Liver (tissue), 9 donors: ENCODE data around the gene ZNF518B. TPM values are rescaled to one million over a fixed set of nuclear protein-coding genes. Genes with fewer than 3 reads are reported as not detected.

ENCODE experiments used
- DNase-seq: peaks from one replicate; pipeline ENCODE4 v3.0.0-alpha.2; 2017; ENCODE audit warnings: low spot score
- H3K27ac ChIP-seq, 2 donors: one replicate each; pipeline ENCODE4 v1.7.0; 2013; ENCODE audit warnings: inconsistent platforms in 2 of 2, low read length in 2 of 2, control low read depth in 1 of 2, low read depth in 1 of 2, mild to moderate bottlenecking in 1 of 2
- H3K27me3 ChIP-seq, 4 donors: one replicate each; pipeline versions ENCODE4 v1.6.1 to v1.7.0; 2013; ENCODE audit warnings: low read length in 3 of 4, inconsistent platforms in 1 of 4, mild to moderate bottlenecking in 1 of 4, moderate library complexity in 1 of 4; ENCODE audit not compliant: control insufficient read depth in 4 of 4, insufficient read depth in 4 of 4
- H3K36me3 ChIP-seq, 4 donors: one replicate each; pipeline versions ENCODE4 v1.6.1 to v1.7.0; 2013; ENCODE audit warnings: low read length in 3 of 4, mild to moderate bottlenecking in 3 of 4, low read depth in 1 of 4, moderate library complexity in 1 of 4; ENCODE audit not compliant: control insufficient read depth in 4 of 4, insufficient read depth in 3 of 4
- H3K4me1 ChIP-seq, 4 donors: one replicate each; pipeline versions ENCODE4 v1.6.1 to v1.7.0; 2013; ENCODE audit warnings: low read length in 3 of 4, mild to moderate bottlenecking in 3 of 4, moderate library complexity in 1 of 4; ENCODE audit not compliant: control insufficient read depth in 4 of 4, insufficient read depth in 4 of 4
- H3K4me3 ChIP-seq, 3 donors: one replicate each; pipeline versions ENCODE4 v1.6.1 to v1.7.0; 2013; ENCODE audit warnings: low read length in 3 of 3, control low read depth in 1 of 3, low read depth in 1 of 3, mild to moderate bottlenecking in 1 of 3
- H3K9ac ChIP-seq, 2 donors: one replicate each; pipeline ENCODE4 v1.7.0; 2013; ENCODE audit warnings: low read length in 2 of 2, mild to moderate bottlenecking in 2 of 2, moderate library complexity in 2 of 2, control low read depth in 1 of 2, low read depth in 1 of 2
- H3K9me3 ChIP-seq, 4 donors: one replicate each; pipeline versions ENCODE4 v1.6.1 to v1.7.0; 2013; ENCODE audit warnings: low read length in 3 of 4; ENCODE audit not compliant: control insufficient read depth in 4 of 4
- FOXA1 ChIP-seq: IDR thresholded peaks from 2 replicates; pipeline ENCODE4 v1.6.1; 2016; ENCODE audit warnings: antibody characterized with exemption
- FOXA2 ChIP-seq: IDR thresholded peaks from 2 replicates; pipeline ENCODE4 v1.6.1; 2016; ENCODE audit warnings: antibody characterized with exemption
- GABPA ChIP-seq, 2 donors: IDR thresholded peaks in 1 of 2; conservative IDR thresholded peaks in 1 of 2; 2 replicates each; pipeline ENCODE4 v1.6.1; 2016; ENCODE audit warnings: antibody characterized with exemption in 2 of 2, mild to moderate bottlenecking in 1 of 2, moderate library complexity in 1 of 2
- HNF4A ChIP-seq, 2 donors: conservative IDR thresholded peaks; 2 replicates each; pipeline ENCODE4 v1.6.1; 2016; ENCODE audit warnings: antibody characterized with exemption in 2 of 2, mild to moderate bottlenecking in 2 of 2
- HNF4G ChIP-seq: IDR thresholded peaks from 2 replicates; pipeline ENCODE4 v1.6.1; 2016; ENCODE audit warnings: antibody characterized with exemption
- JUND ChIP-seq, 2 donors: IDR thresholded peaks; 2 replicates each; pipeline ENCODE4 v1.6.1; 2016; ENCODE audit warnings: antibody characterized with exemption in 2 of 2
- NR2F2 ChIP-seq: IDR thresholded peaks from 2 replicates; pipeline ENCODE4 v1.6.1; 2016; ENCODE audit warnings: antibody characterized with exemption
- RAD21 ChIP-seq, 2 donors: IDR thresholded peaks; 2 replicates each; pipeline ENCODE4 v1.6.1; 2016; ENCODE audit warnings: antibody characterized with exemption in 2 of 2, mild to moderate bottlenecking in 2 of 2
- RXRA ChIP-seq, 2 donors: IDR thresholded peaks; 2 replicates each; pipeline ENCODE4 v1.6.1; 2017 to 2018; ENCODE audit warnings: antibody characterized with exemption in 2 of 2, mild to moderate bottlenecking in 1 of 2
- SP1 ChIP-seq: IDR thresholded peaks from 2 replicates; pipeline ENCODE4 v1.6.1; 2018; ENCODE audit warnings: antibody characterized with exemption, mild to moderate bottlenecking
- YY1 ChIP-seq: IDR thresholded peaks from 2 replicates; pipeline ENCODE4 v1.6.1; 2016; ENCODE audit warnings: antibody characterized with exemption, mild to moderate bottlenecking
- WGBS: extraction: QIAGEN DNeasy Blood & Tissue Kit; methylation state at CpG from one replicate; pipeline ENCODE4 v1.1.7; 2013; 5-methylcytosine and 5-hydroxymethylcytosine counted together
- polyA plus RNA-seq, 2 donors: library from polyadenylated mRNA; stranded (reverse) in 1 of 2; unstranded in 1 of 2; fragments of 200-250 nt in 1 of 2; fragments of >200 nt in 1 of 2; fragmentation: Nextera tagmentation in 1 of 2; extraction: Ambion mirVana in 1 of 2; gene quantifications; one replicate each; pipeline versions ENCODE4 v1.2.1 to v1.2.3, GENCODE V29; 2013 to 2015
- total RNA-seq, 2 donors: library from RNA; depleted of rRNA; stranded (reverse); fragments of >200 nt; gene quantifications; one replicate each; pipeline ENCODE4 v1.2.3, GENCODE V29; 2014
- TF ChIP-seq, protein P1 (sequence below): IDR thresholded peaks from 2 replicates; pipeline ENCODE4 v1.6.1; 2016; ENCODE audit warnings: antibody characterized with exemption
- TF ChIP-seq, protein P2 (sequence below): IDR thresholded peaks from 2 replicates; pipeline ENCODE4 v1.6.1; 2016; ENCODE audit warnings: antibody characterized with exemption
- TF ChIP-seq, protein P3 (sequence below): fragments of 150-350 bp; IDR thresholded peaks from 2 replicates; pipeline ENCODE4 v1.5.1; 2017; ENCODE audit warnings: improper control_type of control experiment, low read depth, low read length; ENCODE audit not compliant: missing input control
- donor health status: healthy.
- donor health status: healthy.
- donor health status: healthy.
- donor health status: healthy.
- donor health status: healthy.

The ZNF518B gene
- total and polyA plus RNA-seq, 4 donors = 1.4 to 15.0 (median 6.9) TPM

DNA sequence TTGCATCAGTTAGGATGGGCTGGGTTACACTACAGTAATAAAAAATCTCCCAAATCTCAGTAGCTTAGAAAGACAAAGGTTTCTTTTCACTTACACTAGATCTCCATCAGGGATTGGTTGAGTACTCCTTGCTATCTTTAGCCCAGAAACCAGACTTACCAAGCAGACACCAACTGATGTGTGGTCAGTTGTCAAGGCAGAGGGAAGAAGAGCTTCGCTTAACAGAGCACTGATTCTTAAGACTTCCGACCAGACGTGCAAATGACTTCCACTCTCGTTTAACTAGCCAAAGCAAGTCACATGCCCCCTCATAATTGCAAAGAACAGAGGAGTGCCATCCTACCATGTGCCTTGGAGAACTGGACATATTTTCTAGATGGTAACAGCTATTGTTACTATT lies 5.7 kb upstream of the ZNF518B start:
- Histone ChIP-seq H3K27me3 (peaks cover 2 to 11% (median 4%) of the 10 kb centered on the region in 4 donors), H3K9me3 (peaks cover 0 to 12% (median 3%) of the 10 kb centered on the region in 4 donors), H3K4me1 (peaks cover 2 to 9% (median 4%) of the 10 kb centered on the region in 4 donors), H3K27ac (no peak overlapping the region), H3K9ac (no peak overlapping the region), H3K36me3 (no peaks in the 10 kb centered on the region), H3K4me3 (no peak overlapping the region)
- TF ChIP-seq NR2F2 (no peak), YY1 (no peak), RAD21 (IDR thresholded peaks at IDR 0.05) (no peak), RXRA (IDR thresholded peaks at IDR 0.05) (no peak), FOXA1 (no peak), GABPA (IDR thresholded peaks at IDR 0.05 in 1 of 2, conservative IDR thresholded peaks at IDR 0.05 in 1 of 2) (no peak), JUND (IDR thresholded peaks at IDR 0.05) (no peak), SP1 (no peak), FOXA2 (no peak), HNF4G (no peak), HNF4A (conservative IDR thresholded peaks at IDR 0.05) (no peak)
- TF ChIP-seq, protein P1, sequence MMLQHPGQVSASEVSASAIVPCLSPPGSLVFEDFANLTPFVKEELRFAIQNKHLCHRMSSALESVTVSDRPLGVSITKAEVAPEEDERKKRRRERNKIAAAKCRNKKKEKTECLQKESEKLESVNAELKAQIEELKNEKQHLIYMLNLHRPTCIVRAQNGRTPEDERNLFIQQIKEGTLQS = no peak
- TF ChIP-seq, protein P2, sequence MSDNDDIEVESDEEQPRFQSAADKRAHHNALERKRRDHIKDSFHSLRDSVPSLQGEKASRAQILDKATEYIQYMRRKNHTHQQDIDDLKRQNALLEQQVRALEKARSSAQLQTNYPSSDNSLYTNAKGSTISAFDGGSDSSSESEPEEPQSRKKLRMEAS = no peak
- TF ChIP-seq, protein P3, sequence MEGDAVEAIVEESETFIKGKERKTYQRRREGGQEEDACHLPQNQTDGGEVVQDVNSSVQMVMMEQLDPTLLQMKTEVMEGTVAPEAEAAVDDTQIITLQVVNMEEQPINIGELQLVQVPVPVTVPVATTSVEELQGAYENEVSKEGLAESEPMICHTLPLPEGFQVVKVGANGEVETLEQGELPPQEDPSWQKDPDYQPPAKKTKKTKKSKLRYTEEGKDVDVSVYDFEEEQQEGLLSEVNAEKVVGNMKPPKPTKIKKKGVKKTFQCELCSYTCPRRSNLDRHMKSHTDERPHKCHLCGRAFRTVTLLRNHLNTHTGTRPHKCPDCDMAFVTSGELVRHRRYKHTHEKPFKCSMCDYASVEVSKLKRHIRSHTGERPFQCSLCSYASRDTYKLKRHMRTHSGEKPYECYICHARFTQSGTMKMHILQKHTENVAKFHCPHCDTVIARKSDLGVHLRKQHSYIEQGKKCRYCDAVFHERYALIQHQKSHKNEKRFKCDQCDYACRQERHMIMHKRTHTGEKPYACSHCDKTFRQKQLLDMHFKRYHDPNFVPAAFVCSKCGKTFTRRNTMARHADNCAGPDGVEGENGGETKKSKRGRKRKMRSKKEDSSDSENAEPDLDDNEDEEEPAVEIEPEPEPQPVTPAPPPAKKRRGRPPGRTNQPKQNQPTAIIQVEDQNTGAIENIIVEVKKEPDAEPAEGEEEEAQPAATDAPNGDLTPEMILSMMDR = no peak
- 92% methylated on average over 4 of the region's 4 CpGs for WGBS
- DNase-seq = no peak

DNA sequence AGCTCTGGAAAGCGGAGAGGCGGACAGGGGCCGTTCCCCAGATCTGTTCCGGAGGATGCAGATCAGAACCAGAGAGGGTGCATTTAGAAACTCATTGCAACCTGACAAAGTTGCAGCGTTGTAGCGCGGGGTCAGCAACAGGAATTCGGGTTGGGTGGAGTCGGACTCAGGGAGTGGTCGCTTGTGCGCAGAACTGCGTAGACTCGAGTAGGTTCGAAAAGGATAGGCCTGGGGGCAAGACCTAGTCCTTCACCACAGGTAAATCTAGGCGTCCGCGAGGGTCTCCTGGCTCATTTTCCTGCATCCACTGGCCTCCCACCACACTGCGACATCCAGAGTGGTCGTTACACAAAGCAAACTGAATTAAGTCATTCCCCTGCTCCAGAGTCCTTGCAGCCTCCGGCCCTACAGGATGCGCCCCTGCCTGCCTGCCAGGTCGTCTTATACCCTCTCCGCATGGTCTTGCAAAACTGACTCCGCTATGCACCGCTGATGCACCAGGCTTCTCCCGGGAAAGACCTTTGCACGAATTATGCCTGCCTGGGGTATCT lies 4.7 kb upstream of the ZNF518B start:
- 40% methylated on average over 27 of the region's 27 CpGs for WGBS
- Histone ChIP-seq H3K27me3 (peaks cover 2 to 11% (median 4%) of the 10 kb centered on the region in 4 donors), H3K9me3 (peaks cover 0 to 12% (median 3%) of the 10 kb centered on the region in 4 donors)

More for the DNA sequence above, 4.7 kb upstream of the ZNF518B start:
- Histone ChIP-seq H3K4me1 (peaks cover 2 to 14% (median 7%) of the 10 kb centered on the region in 4 donors), H3K27ac (no peak overlapping the region), H3K9ac (no peak overlapping the region), H3K36me3 (no peaks in the 10 kb centered on the region), H3K4me3 (peak overlapping the region in 1 of 3 donors; percentile 34)
- no peak for TF ChIP-seq JUND (IDR thresholded peaks at IDR 0.05)
- TF ChIP-seq HNF4G = no peak
- no peak for TF ChIP-seq YY1
- TF ChIP-seq, protein P3 = no peak
- TF ChIP-seq HNF4A (conservative IDR thresholded peaks at IDR 0.05) = no peak
- DNase-seq = no peak
